Coronary artery (tissue), 2 donors: ENCODE results near the gene GLRX.
"Not testable (repeated sequence)": the region's sequence is repeated elsewhere in the genome, so short reads cannot be mapped to it uniquely, and the experiment has no call there.

Source experiments
- DNase-seq: peaks from one replicate; pipeline ENCODE4 v3.0.0-alpha.2; 2017; ENCODE audit warnings: low spot score
- H3K27ac ChIP-seq, 2 donors: fragments of 200-600 bp; sonication (generic); one replicate each; pipeline ENCODE4 v1.5.1; 2016 to 2019
- H3K4me3 ChIP-seq: fragments of 200-600 bp; sonication (generic); 2 replicates; pipeline ENCODE4 v1.5.1; 2016; ENCODE audit warnings: mild to moderate bottlenecking, moderate library complexity
- TF ChIP-seq, protein P1 (sequence below): fragments of 200-600 bp; sonication (generic); IDR thresholded peaks from one replicate; pipeline ENCODE4 v1.5.1; 2019; ENCODE audit warnings: antibody characterized with exemption

GLRX gene

DNA sequence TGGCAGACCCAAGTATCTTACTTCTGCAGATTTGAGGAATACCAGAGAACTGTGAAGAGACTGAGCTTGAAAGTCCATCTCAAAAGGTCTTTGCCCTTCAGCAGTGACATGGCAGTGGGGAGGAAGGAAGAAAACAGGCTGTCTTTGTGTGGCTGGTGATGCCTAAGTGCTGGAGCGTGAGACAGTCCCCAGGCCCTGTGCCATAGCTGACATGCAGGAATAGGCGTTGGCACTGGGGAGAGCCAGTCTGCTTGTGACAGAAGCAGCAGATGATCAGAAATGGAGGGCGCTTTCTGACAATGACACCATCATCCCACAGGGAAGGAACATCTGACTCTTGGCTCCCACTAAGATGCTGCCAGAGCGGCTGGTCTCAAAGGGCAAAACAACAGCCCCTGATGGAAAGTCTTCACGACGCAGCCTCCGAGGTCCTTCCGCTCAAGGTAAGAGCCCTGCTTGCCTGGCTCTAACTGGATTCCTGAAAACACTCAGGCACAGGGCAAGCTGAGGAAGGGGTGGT, 15.5 kb upstream of the GLRX start:
- no peak for DNase-seq
- H3K27ac ChIP-seq, result no peak overlapping the region

DNA sequence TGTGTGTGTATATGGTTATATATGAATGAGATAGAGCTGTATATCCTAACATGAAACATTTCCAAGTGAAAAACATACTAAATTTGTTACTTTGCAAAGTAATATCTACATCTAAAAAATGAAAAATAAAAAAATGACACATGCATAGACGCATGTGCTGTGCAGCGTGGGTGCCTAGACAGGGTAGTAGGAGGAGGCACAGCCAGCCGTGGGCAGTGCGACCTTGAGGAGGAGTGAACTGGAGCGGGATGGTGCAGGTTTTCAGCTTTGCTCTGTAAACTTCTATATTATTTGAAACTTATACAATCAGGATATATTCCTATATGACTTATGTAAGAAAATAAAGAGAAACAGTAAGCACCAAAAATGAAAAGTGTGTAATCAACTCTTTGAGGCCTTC, 15.0 kb upstream of the GLRX start:
- no peak for DNase-seq
- TF ChIP-seq, protein P1, sequence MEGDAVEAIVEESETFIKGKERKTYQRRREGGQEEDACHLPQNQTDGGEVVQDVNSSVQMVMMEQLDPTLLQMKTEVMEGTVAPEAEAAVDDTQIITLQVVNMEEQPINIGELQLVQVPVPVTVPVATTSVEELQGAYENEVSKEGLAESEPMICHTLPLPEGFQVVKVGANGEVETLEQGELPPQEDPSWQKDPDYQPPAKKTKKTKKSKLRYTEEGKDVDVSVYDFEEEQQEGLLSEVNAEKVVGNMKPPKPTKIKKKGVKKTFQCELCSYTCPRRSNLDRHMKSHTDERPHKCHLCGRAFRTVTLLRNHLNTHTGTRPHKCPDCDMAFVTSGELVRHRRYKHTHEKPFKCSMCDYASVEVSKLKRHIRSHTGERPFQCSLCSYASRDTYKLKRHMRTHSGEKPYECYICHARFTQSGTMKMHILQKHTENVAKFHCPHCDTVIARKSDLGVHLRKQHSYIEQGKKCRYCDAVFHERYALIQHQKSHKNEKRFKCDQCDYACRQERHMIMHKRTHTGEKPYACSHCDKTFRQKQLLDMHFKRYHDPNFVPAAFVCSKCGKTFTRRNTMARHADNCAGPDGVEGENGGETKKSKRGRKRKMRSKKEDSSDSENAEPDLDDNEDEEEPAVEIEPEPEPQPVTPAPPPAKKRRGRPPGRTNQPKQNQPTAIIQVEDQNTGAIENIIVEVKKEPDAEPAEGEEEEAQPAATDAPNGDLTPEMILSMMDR, result no peak
- Histone ChIP-seq H3K4me3 (no peak overlapping the region), H3K27ac (no peak overlapping the region)

More for the DNA sequence above, 15.5 kb upstream of the GLRX start:
- H3K4me3 ChIP-seq, result no peak overlapping the region
- TF ChIP-seq, protein P1, result no peak

DNA sequence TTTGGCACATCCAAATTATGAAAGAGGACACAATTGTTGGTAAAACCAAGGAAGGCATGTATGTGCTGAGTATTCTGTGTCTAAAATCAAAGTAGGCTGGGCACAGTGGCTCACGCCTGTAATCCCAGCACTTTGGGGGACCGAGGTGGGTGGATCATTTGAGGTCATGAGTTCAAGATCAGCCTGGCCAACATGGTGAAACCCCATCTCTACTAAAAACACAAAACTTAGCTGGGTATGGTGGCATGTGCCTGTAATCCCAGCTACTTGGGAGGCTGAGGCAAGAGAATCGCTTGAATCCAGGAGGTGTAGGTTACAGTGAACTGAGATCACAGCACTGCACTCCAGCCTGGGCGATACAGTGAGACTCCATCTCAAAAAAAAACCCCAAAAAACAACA, 14.4 kb upstream of the GLRX start:
- H3K27ac ChIP-seq, result peak overlapping the region in 1 of 2 donors; percentile 81

DNA sequence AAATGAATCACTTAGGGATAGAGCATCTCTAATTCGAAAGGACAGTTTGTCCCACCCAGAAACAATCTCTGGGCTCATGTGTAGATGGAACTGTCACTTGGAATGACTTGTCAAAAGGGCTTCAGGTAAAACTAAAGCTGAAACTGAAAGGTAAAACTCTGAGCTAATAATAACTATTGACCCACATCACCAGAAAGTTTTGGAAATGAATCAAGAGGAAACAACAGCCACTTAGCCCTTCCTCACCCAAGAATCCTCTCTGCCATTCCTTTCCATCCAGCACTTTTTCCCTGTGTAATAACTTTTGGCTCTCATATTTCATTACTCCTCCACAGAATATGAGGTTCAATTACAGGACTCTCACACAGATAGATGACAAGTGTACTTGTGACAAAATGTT, 14.0 kb upstream of the GLRX start:
- DNase-seq, result no peak
- peak overlapping the region; percentile 79 for H3K4me3 ChIP-seq
- TF ChIP-seq, protein P1, result no peak
- peak overlapping the region; percentile 73 to 81 for H3K27ac ChIP-seq

More for the DNA sequence above, 14.4 kb upstream of the GLRX start:
- not testable (repeated sequence) for H3K4me3 ChIP-seq, DNase-seq

DNA sequence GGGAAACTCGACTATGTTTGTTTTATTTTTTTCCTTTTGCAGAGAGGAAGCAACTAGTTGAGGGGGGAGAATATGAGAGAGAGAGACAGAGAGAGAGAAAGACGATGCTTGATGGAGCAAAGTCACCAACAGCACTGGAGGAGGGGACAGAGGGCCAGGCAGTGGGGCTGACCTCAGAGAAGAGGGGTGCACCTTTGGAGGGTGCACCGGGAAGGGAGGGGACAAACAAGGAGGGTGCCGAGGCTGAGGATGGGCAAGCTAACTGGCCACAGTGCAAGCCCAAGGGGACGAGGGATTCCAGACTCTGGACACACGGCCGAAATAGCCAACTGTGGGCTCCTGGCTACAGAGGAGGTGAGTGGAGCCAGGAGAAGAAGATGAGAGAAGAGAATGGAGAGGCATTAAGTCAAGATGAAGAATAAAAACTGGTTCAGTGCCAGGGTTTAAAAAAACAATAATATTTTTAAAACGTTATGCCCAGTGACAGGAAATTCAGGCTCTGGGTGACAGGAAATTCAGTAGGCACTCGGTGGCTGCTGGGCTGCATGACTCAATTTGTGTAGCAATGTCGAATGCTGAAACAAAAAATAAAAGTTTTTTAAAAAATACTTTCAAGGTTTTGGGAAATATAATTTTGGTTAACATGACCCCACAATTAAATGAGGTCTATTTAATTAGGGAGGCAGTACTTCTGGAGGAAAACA, 13.3 kb upstream of the GLRX start:
- peak overlapping the region; percentile 79 for H3K4me3 ChIP-seq
- no peak for DNase-seq
- TF ChIP-seq, protein P1, result no peak
- peak overlapping the region; percentile 73 to 81 for H3K27ac ChIP-seq

DNA sequence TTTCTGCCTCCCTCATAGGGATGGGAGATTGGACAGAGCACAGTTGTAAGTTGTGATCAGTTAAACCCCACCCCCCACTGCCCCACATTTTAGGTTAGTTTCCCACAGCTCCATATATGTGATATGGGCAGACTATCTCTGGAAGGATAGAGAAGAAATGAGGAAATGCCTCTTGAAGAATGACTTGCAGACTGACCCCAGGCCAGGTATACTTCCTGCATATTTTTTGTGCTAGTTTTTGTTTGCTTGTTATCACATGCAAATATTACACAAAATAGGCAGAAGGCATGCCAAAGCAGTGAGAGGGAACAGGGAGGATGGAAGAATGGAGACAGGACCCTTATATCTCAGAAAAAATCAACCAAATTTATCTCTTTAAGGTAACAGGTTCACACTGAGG, 10.1 kb upstream of the GLRX start:
- TF ChIP-seq, protein P1, result no peak
- DNase-seq, result no peak
- H3K27ac ChIP-seq, result no peak overlapping the region
- H3K4me3 ChIP-seq, result no peak overlapping the region

DNA sequence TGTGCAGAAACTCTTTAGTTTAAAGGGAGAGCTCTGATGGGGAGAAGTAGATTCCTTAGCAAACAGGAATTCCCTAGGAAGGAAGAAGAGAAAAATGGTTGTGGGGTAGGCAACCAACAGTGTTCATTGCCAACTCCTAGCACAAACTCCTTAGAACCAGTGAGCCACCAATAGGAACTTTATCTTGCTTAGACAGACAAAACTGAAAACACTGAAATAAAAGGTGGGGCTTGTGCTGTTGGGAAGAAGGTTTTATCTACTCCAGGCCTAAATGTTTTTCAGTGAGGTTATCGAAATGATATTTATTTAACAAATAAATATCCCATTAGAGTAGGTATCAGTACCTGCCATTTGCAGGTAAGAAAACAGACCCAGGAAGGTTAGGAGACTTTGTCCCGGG, 7.7 kb upstream of the GLRX start:
- no peak for DNase-seq
- no peak overlapping the region for H3K27ac ChIP-seq
- TF ChIP-seq, protein P1, result no peak
- no peak overlapping the region for H3K4me3 ChIP-seq
